Smooth muscle cell (in vitro differentiated cells): ENCODE results near the gene SKAP1. TPM values are rescaled to one million over a fixed set of nuclear protein-coding genes. Genes with fewer than 3 reads are reported as not detected.
A peak's percentile ranks its signal among the peaks of the same experiment; 100 is the strongest.

ENCODE experiments used
- DNase-seq: peaks from one replicate; lab custom pipeline; 2025; ENCODE audit not compliant: unreplicated experiment; lab: John Stamatoyannopoulos, UW
- H2AFZ ChIP-seq: fragments of 200-600 bp; sonication (generic); 2 replicates; pipeline ENCODE4 v1.6.0; 2016; ENCODE audit warnings: antibody characterized with exemption, low read depth, mild to moderate bottlenecking
- H3F3A ChIP-seq: fragments of 200-600 bp; sonication (generic); 2 replicates; pipeline ENCODE4 v1.6.0; 2017; ENCODE audit warnings: antibody characterized with exemption, low read depth
- H3K27ac ChIP-seq: fragments of 200-600 bp; sonication (generic); 2 replicates; pipeline ENCODE4 v1.5.1; 2016; ENCODE audit warnings: low read depth, mild to moderate bottlenecking
- H3K27me3 ChIP-seq: fragments of 200-600 bp; sonication (generic); 2 replicates; pipeline ENCODE4 v1.6.1; 2016; ENCODE audit warnings: low read depth, mild to moderate bottlenecking
- H3K36me3 ChIP-seq: fragments of 200-600 bp; sonication (generic); 2 replicates; pipeline ENCODE4 v1.5.1; 2016; ENCODE audit warnings: low read depth
- H3K4me1 ChIP-seq: fragments of 200-600 bp; sonication (generic); 2 replicates; pipeline ENCODE4 v1.5.1; 2016; ENCODE audit warnings: low read depth
- H3K4me2 ChIP-seq: fragments of 200-600 bp; sonication (generic); 2 replicates; pipeline ENCODE4 v1.6.0; 2016; ENCODE audit warnings: mild to moderate bottlenecking
- H3K4me3 ChIP-seq: fragments of 200-600 bp; sonication (generic); 2 replicates; pipeline ENCODE4 v1.5.1; 2016; ENCODE audit warnings: mild to moderate bottlenecking
- H3K79me2 ChIP-seq: fragments of 200-600 bp; sonication (generic); 2 replicates; pipeline ENCODE4 v1.6.0; 2016; ENCODE audit warnings: low read depth, mild to moderate bottlenecking
- H3K9ac ChIP-seq: fragments of 200-600 bp; sonication (generic); 2 replicates; pipeline ENCODE4 v1.6.0; 2016; ENCODE audit warnings: low read depth
- H3K9me3 ChIP-seq: fragments of 200-600 bp; sonication (generic); replicated peaks from 2 replicates; pipeline ENCODE4 v1.5.1; 2016; ENCODE audit warnings: low read depth
- H4K20me1 ChIP-seq: fragments of 200-600 bp; sonication (generic); 2 replicates; pipeline ENCODE4 v1.6.0; 2016; ENCODE audit warnings: low read depth
- CTCF ChIP-seq: fragments of 200-600 bp; sonication (generic); IDR thresholded peaks from 2 replicates; pipeline ENCODE4 v1.5.1; 2017; ENCODE audit warnings: borderline replicate concordance, mild to moderate bottlenecking, antibody characterized with exemption; ENCODE audit not compliant: insufficient read depth, poor library complexity, severe bottlenecking
- WGBS: methylation state at CpG from one replicate; pipeline ENCODE4 v1.1.7; 2016; ENCODE audit warnings: low lambda C conversion rate; 5-methylcytosine and 5-hydroxymethylcytosine counted together
- polyA plus RNA-seq: library from polyadenylated mRNA; unstranded; fragments of >200 nt; fragmentation: Nextera tagmentation; extraction: Ambion mirVana; gene quantifications from 2 replicates; pipeline ENCODE4 v1.2.1, GENCODE V29; 2016
- total RNA-seq: library from RNA; depleted of rRNA; stranded (reverse); fragments of >200 nt; gene quantifications from 2 replicates; pipeline ENCODE4 v1.2.3, GENCODE V29; 2014

Gene SKAP1
- total and polyA plus RNA-seq, 2 experiments from 2014 or later: not detected

DNA sequence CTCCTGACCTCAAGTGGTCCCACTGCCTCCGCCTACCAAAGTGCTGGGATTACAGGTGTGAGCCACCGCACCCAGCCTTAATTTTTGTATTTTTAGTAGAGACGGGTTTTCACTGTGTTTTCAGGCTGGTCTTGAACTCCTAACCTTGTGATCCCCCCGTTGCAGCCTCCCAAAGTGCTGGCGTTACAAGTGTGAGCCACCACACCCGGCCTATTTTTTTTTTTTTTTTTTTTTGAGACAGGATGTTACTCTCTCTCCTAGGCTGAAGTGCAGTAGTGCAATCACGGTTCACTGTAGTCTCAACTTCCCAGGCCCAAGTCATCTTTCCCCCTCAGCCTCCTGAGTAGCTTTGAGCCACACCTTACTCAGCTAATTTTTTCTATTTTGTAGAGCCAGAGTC is 325.6 kb downstream of the SKAP1 start:
- H3K27ac ChIP-seq: no peak overlapping the region
- DNase-seq: no peak
- no peak overlapping the region for H3K9ac ChIP-seq
- peaks cover 29% of the 10 kb centered on the region for H3K79me2 ChIP-seq
- H3K4me1 ChIP-seq: peaks cover 16% of the 10 kb centered on the region
- H2AFZ ChIP-seq: no peak overlapping the region
- 92% methylated on average over 6 of the region's 7 CpGs for WGBS
- H3F3A ChIP-seq: peaks cover 15% of the 10 kb centered on the region
- TF ChIP-seq CTCF: no peak
- H3K4me3 ChIP-seq: no peak overlapping the region
- H3K9me3 ChIP-seq: no peaks in the 10 kb centered on the region
- no peaks in the 10 kb centered on the region for H3K36me3 ChIP-seq
- peaks cover 9% of the 10 kb centered on the region for H4K20me1 ChIP-seq
- H3K4me2 ChIP-seq: no peak overlapping the region
- H3K27me3 ChIP-seq: no peaks in the 10 kb centered on the region

- Histone ChIP-seq H3K9ac (no peak overlapping the region), H3K4me1 (peaks cover 8% of the 10 kb centered on the region), H3K4me3 (no peak overlapping the region), H3K4me2 (no peak overlapping the region), H3K79me2 (peaks cover 29% of the 10 kb centered on the region), H3K36me3 (no peaks in the 10 kb centered on the region), H3F3A (peaks cover 15% of the 10 kb centered on the region), H3K9me3 (no peaks in the 10 kb centered on the region), H3K27ac (no peak overlapping the region), H4K20me1 (peaks cover 23% of the 10 kb centered on the region), H2AFZ (no peak overlapping the region), H3K27me3 (no peaks in the 10 kb centered on the region)
- no peak for DNase-seq
- no peak for TF ChIP-seq CTCF
- 95% methylated on average over 14 of the region's 14 CpGs for WGBS
Measured at GRCh38 chr17:48102798-48103715, 327.0 kb downstream of the SKAP1 start.

- Histone ChIP-seq H3K9me3 (no peaks in the 10 kb centered on the region), H3K27ac (no peak overlapping the region), H2AFZ (no peak overlapping the region), H3K4me3 (peak overlapping the region; percentile 91), H4K20me1 (peaks cover 31% of the 10 kb centered on the region), H3K9ac (no peak overlapping the region), H3K27me3 (no peaks in the 10 kb centered on the region), H3F3A (peaks cover 15% of the 10 kb centered on the region), H3K4me2 (no peak overlapping the region), H3K36me3 (no peaks in the 10 kb centered on the region), H3K4me1 (peaks cover 8% of the 10 kb centered on the region), H3K79me2 (peaks cover 36% of the 10 kb centered on the region)
- TF ChIP-seq CTCF: no peak
- WGBS: 87% methylated on average over 19 of the region's 19 CpGs
- DNase-seq: no peak
Measured at GRCh38 chr17:48102043-48102750, 327.8 kb downstream of the SKAP1 start.
